HG02970 (cell line): Measurements from ENCODE around the gene DCAF4L1.
A peak's percentile ranks its signal among the peaks of the same experiment; 100 is the strongest.

Experiments
- ATAC-seq: cut with Tn5 transposase; IDR thresholded peaks from one replicate; pipeline ENCODE4 v1.9.1; 2021; ENCODE audit warnings: mild to moderate bottlenecking, moderate library complexity, moderate number of reproducible peaks; ENCODE audit not compliant: unreplicated experiment, low FRiP score

The DCAF4L1 gene

GRCh38 chr4:41981456-41981855, at the start of gene DCAF4L1:
Gene DCAF4L1, plus strand, starts transcription at chr4:41981756. Its CDS starts 37 bp downstream, at chr4:41981793.
- no peak for ATAC-seq

GRCh38 chr4:41932988-41933387, 48.6 kb upstream of the DCAF4L1 start:
- ATAC-seq: no peak

GRCh38 chr4:41933997-41934503, 47.5 kb upstream of the DCAF4L1 start:
- ATAC-seq: no peak

GRCh38 chr4:41934514-41934900, 47.0 kb upstream of the DCAF4L1 start:
- no peak for ATAC-seq

GRCh38 chr4:41934901-41935651, 46.5 kb upstream of the DCAF4L1 start, which contains the start of gene TMEM33:
Gene TMEM33, plus strand, starts transcription at chr4:41935429. Its CDS starts 56 bp downstream, at chr4:41935485.
- ATAC-seq: peak; percentile 65

- ATAC-seq: no peak
Measured at GRCh38 chr4:41935652-41936021, 45.9 kb upstream of the DCAF4L1 start.

- ATAC-seq: no peak
Measured at GRCh38 chr4:41939016-41939626, 42.4 kb upstream of the DCAF4L1 start.

GRCh38 chr4:41940834-41941233, 40.7 kb upstream of the DCAF4L1 start:
- ATAC-seq: no peak

- no peak for ATAC-seq
Measured at GRCh38 chr4:41943506-41943905, 38.0 kb upstream of the DCAF4L1 start.

GRCh38 chr4:41944089-41944488, 37.5 kb upstream of the DCAF4L1 start:
- ATAC-seq: no peak

- ATAC-seq: no peak
Measured at GRCh38 chr4:41949531-41949930, 32.0 kb upstream of the DCAF4L1 start.

- ATAC-seq: no peak
Measured at GRCh38 chr4:41957634-41958033, 23.9 kb upstream of the DCAF4L1 start.

- no peak for ATAC-seq
Measured at GRCh38 chr4:41963105-41963504, 18.5 kb upstream of the DCAF4L1 start.

- ATAC-seq: no peak
Measured at GRCh38 chr4:41964401-41964800, 17.2 kb upstream of the DCAF4L1 start.

GRCh38 chr4:41967392-41967791, 14.2 kb upstream of the DCAF4L1 start:
- no peak for ATAC-seq

- no peak for ATAC-seq
Measured at GRCh38 chr4:41969671-41970070, 11.9 kb upstream of the DCAF4L1 start.

GRCh38 chr4:41975341-41975740, 6.2 kb upstream of the DCAF4L1 start:
- ATAC-seq: no peak

GRCh38 chr4:41976775-41977516, 4.6 kb upstream of the DCAF4L1 start:
- ATAC-seq: no peak

- ATAC-seq: no peak
Measured at GRCh38 chr4:41977709-41978108, 3.8 kb upstream of the DCAF4L1 start.

- ATAC-seq: no peak
Measured at GRCh38 chr4:41982716-41983115, 1.2 kb downstream of the DCAF4L1 start.

- no peak for ATAC-seq
Measured at GRCh38 chr4:41985151-41985550, 3.6 kb downstream of the DCAF4L1 start.
